ENCODE results near the gene CCNG2.

Gene CCNG2

DNA sequence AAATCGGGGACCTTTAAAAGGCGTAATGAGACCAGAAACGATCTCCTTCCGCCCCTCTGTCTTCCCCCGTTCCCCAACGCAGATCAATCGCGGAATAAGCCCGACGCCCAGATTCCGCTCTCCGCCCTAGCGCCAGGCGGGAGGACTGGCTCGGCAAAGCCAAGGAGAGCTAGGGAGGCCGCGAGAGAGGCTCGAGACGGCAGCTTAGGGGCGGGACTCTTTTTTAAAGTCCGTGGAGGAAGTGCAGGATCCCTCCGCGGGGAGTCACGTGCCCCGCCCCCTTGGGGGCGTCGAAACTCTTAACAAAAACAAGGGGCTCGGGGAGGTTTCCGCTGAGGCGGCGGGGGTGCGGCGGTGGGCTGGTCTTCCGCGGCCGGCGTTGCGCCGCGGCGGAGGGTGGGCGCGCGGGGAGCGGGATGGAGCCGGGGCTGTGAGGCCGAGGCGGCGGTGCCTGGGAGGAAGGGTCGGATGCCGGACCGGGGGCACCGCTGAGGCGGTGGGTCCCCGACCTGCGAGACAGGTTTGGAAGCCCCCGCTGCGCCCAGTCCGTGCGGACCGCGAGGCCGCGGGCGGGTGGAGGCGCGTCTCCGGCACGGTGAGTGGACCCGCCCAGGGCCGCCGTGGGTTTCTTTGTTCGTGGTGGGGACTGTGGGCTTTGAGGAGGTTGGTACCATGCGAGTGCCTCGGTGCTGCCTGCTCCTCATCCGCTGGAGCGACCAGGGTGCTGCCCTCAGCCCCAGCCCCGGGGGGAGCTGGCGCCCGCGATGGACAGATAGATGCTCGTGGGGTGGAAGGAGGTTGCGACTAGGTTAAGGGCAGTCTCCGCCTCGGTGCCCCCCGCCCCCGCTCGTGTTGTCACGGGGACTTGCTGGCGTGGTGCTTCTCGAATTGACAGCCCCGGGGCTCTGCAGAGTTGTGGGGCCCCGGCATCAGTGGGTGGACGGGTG, at the start of gene CCNG2:
Gene CCNG2 (plus strand): TSS at position 296 of the 947 bp plus-strand sequence. CDS start 1,326 bp downstream, outside the sequence.
- peak; percentile 89 to 94 (median 91) for DNase-seq

DNA sequence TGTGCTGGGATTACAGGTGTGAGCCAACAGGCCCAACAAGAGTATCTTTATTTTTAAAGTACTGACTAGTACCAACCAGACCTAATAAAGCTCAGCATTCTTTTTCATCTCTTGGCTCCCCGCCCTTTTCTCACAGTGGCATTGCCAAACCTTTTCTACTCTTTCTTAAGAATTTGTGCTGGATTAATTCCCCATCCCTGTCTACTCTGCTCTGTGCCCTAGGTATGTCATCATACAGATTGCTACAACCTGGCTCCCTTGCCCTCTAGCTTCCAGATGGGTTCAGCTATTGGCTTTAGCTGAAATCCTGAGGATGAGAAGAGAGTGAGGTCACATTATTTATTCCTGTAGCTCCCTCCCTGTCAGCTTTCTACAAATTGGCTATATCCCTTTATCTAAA, 46.3 kb upstream of the CCNG2 start:
- no peak for DNase-seq

DNA sequence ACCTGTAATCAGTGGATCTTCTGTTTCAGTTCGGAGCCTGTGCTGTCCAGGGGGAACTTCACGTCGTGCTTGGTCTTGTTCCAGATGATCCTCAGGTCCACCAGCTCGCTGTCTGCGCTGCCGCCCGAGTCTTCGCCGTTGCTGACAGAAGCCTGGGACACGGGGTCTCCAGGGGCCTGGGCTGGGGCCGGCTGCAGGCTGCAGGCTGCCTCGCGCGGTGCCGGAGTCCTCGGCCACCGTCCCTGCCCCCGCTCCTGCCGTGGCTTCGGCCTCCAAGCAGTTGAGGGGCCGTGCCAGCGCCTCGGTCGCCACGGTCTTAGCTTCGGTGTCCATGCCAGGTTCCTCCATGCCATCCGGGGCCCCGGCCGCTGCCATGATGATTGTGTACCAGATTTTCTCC, 43.9 kb upstream of the CCNG2 start:
- DNase-seq, result no peak

DNA sequence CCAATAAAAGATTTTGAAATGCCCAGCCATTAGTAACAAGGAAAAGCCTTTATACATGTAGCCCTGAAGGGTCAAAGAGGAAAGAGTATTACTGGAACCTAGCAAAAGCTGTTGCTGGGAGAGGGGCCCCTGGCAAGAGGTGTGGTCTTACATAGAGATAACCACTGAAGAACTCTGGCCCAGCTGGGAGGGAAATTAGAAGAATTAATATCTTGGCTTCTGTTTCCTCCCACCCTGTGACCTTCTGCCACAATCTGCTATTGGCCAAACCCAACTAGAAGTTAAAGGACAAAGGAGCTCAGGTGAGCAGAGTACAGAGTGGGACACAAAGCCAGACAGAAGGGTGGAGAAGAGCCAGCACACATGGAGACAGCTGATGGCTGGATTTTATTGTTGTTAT, 39.3 kb upstream of the CCNG2 start:
- DNase-seq, result no peak

GRCh38 chr4:77120886-77121508, 36.0 kb upstream of the CCNG2 start:
- DNase-seq, result no peak

DNA sequence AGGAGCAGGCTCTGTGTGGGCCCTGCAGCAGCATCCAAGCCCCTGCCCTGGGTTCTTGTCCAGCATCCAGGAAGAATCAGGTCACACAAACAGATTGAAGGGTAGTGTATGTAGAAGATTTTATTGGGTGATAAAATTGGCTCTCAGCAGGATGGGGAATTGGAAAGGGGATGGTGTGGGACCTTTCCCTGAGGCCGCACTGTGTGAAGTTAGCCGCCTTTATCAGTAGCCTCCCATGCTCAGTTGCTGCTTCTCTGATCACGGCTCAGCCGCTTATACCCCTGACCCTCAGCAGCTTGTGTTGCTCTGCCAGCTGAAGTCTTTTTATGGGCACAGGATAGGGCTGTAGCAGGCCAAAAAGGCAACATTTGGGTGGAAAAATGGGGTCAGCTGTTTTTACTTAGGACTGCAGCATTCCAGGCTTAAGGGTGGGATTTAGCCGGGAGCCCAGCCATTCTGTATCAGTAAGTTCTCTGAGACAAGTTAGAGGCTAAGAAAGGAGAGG, 35.2 kb upstream of the CCNG2 start:
- DNase-seq, result no peak

DNA sequence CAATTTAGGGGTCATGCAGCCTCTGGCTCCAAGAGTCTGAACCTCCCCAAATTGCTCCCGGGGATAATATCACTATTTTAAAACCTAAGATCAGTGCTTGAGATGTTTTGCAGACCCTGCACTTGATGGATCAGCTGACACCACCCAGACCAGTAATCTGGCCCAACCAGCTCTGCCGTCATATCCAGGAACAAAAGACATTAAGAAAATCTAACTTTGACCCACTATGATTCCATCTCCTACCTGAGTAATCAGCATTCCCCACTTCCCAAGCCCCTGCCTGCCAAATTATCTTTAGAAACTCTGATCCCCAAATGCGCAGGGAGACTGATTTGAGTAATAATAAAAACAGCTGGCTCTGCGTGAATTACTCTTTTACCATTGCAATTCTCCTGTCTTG, 34.4 kb upstream of the CCNG2 start:
- no peak for DNase-seq

DNA sequence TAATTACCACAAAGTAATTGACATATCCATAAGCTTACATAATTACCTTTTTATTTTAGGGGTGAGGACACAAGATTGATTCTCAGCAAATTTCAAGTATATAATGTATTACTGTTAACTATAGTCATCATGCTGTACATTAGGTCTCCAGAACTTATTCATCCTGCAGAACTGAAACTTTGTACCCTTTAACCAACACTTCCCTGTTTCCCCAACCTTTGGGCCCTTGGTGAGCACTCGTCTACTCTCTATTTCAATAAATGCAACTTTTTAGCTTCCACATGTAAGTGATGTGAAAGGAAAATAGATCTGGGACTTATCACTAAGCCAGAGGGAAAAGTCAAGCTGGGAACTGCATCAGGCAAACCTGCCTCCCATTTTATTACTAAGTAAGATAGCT, 33.6 kb upstream of the CCNG2 start:
- peak in 2 of 3 donors; percentile 30 to 33 for DNase-seq

GRCh38 chr4:77124576-77124975, 32.4 kb upstream of the CCNG2 start:
- peak in 1 of 3 donors; percentile 27 for DNase-seq

- no peak for DNase-seq
These were observed 31.0 kb upstream of the CCNG2 start for GRCh38 chr4:77125961-77126360.

DNA sequence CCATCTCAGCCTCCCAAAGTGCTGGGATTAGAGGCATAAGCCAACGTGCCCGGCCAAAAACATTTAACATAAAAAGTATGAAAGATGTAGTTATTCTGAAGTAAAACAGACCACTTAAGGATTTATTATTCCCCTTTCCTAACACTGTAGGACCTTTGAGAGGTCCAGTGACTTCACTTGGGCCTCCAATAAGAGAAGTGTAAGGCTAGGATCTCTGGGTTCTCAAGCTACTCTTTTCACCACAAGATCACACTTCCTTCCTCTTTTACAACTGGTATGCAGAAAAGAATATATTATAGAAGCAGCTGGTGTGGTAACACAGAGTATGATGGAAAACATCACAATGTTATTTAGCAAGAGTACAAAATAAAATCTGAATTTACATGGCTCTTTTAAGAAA, 30.2 kb upstream of the CCNG2 start:
- DNase-seq, result peak; percentile 64 to 80 (median 80)

GRCh38 chr4:77127215-77127614, 29.8 kb upstream of the CCNG2 start:
- no peak for DNase-seq

DNA sequence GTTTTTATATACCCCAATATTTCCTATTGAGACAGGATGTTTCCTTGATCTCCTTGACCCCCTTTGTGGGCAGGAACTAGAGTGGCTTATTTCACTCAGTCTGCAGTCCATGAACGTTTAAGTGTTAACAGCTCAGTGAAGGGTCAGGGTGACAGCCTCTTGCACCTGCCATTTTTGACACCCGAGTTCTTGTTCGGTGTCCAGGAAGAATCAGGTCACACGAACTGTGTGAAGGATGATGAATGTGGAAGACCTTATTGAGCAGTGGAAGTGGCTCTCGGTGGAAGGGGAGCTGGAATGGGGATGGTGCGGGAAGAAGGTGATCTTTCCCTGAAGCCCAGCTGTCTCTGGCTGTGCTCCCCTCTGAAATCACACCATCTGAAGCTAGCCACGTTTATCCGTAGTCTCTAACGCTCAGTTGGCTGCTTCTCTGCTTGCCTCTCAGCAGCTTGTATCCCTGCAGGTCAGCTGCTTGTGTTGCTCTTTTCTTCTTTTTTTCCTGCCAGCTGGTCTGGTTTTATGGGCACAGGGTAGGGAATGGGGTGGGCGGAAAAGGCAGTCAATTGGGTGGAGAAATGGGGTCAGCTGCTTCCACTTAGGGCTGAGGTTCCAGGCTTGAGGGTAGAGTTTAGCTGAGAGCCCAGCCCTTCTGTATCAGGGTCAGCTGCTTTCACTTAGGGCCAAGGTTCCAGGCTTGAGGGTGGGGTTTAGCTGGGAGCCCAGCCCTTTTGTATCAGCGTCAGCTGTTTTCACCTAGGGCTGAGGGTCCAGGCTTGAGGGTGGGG, 29.0 kb upstream of the CCNG2 start:
- no peak for DNase-seq

GRCh38 chr4:77132652-77133312, 24.2 kb upstream of the CCNG2 start:
- no peak for DNase-seq

DNA sequence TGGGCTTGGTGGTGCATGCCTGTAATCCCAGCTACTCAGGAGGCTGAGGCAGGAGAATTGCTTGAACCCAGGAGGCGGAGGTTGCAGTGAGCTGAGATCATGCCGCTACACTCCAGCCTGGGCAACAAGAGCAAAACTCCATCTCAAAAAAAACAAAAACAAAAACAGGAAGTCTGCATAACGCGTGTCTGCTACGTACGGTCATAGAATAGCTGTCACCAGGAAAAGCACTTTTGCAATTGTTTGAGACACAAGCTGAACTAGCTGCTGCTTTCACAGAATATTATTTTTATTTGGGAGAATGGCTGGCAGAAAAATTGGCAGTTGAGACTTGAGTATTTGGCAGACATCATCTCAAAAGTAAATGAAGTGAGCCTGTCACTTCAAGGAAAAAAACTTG, 19.6 kb upstream of the CCNG2 start:
- peak; percentile 56 to 73 (median 69) for DNase-seq

GRCh38 chr4:77141964-77142645, 14.9 kb upstream of the CCNG2 start:
- no peak for DNase-seq

- no peak for DNase-seq
These were observed 14.4 kb upstream of the CCNG2 start for GRCh38 chr4:77142646-77143028.

GRCh38 chr4:77143091-77143490, 13.9 kb upstream of the CCNG2 start:
- no peak for DNase-seq

DNA sequence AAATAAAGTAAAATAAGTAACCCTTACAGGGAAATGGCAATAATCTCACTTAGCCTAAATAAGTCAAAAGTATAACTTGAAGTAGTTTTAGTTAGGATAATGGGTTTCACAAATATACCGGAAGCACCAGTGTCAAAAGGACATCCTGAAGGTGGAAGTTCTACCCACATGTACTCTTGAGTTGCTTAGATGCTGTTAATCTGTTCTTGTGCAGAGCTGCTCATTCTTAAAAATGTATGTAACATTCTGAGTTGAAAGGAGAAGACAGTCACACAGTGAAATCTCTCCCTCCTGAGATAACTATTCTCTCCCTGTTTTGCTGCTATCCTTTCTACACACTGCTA, 11.2 kb upstream of the CCNG2 start:
- no peak for DNase-seq

- peak; percentile 22 to 42 (median 35) for DNase-seq
These were observed 10.6 kb upstream of the CCNG2 start for GRCh38 chr4:77146186-77147078.
